Right ventricle myocardium inferior (tissue), 1 donor: Measurements from ENCODE around the gene NQO2. TPM values are rescaled to one million over a fixed set of nuclear protein-coding genes. Genes with fewer than 3 reads are reported as not detected.
"Not testable (repeated sequence)": the region's sequence is repeated elsewhere in the genome, so short reads cannot be mapped to it uniquely, and the experiment has no call there.

Experiments
- ATAC-seq: fragments of 200-7000 bp; cut with Tn5 transposase; one replicate; pipeline ENCODE4 v1.9.1; 2020; ENCODE audit warnings: mild to moderate bottlenecking, moderate library complexity
- DNase-seq: peaks from one replicate; pipeline ENCODE4 v3.0.0; 2021; ENCODE audit errors: missing footprints
- intact Hi-C: fragments of 100-400 bp; cut with DNase I; formaldehyde crosslinking; loops from one replicate; pipeline ENCODE4 v1.11.0; 2022
- total RNA-seq: library from RNA; stranded (reverse); fragmentation: NEBNext Ultra II Directional; extraction: Animal tissue kit (Norgen Biotek cat#: 25700); gene quantifications from one replicate; pipeline ENCODE4 v1.2.1, GENCODE V29; 2021
- donor health status: DM: no; HTN: yes; CAD: no; lungs with severe emphysema.

The NQO2 gene
- total RNA-seq, 1 donor from 2014 or later: 57.5 TPM

DNA sequence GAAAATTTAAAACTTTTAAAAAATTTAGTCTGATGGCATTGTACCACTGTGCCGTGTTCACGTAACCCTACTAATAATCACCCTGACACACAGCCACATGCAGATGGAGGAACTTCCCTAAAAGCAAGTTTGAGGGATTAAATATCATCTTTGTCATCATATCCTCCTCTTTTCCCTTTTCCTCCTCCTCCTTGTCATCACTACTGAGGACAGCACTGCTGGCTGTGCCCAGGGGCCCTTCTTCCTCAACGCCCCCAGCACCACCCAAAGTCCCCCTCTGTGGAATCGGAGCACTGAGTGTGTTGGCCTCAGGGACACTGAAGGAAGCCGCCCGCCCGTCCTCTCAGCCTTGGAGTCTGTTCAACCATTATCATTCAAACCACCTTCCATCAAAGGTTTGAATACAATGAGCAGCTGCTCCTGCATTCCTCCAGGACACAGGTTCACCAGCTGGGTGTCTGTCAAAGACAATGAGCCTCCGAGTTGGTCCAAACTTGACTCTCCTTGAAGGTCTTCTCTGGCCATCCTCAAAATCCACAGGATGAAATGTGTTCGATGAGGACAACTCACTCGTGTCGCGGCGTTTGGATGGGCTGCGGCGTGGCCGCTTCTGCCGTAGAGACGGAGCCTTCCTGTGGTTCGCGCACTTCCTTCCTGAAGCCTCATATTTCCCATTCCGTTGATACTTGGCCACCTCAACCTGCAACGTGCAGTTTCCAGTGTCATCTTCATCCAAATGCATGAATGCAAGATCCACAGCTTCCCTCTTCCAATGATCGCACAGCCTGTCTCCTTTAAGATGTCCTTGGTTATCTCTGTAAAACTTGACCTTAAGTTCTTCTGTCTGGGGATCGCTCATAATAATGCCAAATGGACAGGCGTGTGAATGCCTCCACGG, 23.3 kb downstream of the NQO2 start:
- ATAC-seq: no peak
- intact Hi-C loops: no loop called here
- DNase-seq: no peak

DNA sequence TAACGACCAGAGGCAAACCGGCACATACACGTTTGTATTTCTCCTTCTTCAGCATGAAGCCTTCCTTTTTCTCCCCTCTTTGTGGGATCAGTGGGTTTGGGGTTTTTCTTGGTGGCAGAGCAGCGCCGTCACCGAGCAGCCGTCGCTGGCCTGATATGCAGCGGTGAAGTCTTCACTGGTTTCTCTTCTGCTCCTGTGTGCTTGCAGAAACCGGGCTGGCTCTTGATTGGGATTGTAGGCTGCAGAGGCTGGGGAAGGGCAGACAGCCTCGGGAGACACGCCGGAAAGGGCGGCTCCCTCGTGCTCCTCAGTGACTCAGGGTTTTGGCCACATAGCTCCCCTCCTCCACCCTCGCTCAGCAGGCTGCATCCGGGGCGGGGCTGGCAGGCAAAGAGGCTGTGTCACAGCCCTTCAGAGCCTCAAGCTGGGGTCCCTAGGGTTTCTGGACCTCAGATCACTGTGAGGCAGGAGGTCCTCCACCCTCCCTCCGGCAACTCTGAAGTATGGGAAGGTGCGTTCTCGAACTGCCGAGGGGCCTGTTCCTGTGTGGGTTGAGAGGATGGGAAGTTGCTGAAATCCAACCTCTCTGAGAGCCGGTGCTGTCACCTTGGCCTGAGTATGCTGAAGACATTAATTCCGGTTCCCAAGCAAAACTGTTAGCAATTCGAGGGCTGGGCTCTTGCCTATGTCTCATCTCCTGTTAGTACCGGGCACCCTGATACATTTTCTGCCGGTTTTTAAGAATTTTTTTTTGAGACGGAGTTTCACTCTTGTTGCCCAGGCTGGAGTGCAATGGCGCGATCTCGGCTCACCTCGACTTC, 24.2 kb downstream of the NQO2 start:
- peak; percentile 97 for ATAC-seq
- DNase-seq: peak; percentile 98
- intact Hi-C loops: loop anchor here (1.0 kb wide), 1 partner anchor 25 kb away; the partner anchor contains the start of gene NQO2

DNA sequence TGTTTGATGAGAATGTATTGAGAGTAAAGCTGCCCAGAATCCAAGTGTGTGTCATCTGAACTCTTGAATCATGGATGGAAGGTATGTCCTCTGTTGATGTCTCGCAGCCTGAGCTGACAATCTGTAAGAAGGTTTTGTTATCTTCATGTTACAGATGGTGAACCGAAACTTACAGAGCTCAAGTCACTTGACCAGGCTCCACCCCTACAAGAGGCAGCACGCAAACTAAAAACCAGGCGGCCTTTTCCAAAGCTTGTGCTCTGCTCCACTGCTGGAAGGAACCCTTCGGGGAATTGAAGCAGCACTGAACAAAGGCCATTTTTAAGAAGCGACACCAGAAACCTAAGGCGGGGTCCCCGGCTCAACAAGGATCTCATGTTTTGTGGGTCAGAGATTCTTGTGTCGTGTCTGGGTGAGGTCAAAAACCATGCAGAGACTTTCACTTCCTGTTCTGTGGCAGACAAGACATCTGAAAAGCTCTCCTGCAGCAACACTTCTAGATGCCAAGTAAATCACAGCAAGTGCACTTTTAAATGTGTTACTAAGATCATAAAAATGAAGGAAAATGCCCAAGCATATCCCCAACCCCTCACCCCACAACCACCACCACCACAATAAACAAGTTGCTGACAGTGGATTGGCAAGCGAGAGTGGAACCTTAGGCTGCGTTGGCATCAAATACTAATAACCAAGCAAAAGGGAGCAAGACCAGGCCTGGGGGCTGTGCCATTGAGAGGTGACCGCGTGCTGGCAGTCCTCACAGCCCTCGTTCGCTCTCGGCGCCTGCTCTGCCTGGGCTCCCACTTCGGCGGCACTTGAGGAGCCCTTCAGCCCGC, 27.3 kb downstream of the NQO2 start:
- intact Hi-C loops: no loop called here

DNA sequence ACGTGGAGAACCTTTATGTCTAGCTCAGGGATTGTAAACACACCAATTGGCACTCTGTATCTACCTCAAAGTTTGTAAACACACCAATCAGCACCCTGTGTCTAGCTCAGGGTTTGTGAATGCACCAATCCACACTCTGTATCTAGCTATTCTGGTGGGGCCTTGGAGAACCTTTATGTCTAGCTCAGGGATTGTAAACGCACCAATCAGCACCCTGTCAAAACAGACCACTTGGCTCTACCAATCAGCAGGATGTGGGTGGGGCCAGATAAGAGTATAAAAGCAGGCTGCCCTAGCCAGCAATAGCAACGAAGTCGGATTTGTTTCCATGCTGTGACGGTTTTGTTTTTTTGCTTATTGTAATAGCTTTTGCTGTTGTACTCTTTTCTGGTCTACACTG, 28.5 kb downstream of the NQO2 start:
- intact Hi-C loops, ATAC-seq, DNase-seq: not testable (repeated sequence)

More for the DNA sequence above, 27.3 kb downstream of the NQO2 start:
- ATAC-seq (no peak), DNase-seq (no peak)

DNA sequence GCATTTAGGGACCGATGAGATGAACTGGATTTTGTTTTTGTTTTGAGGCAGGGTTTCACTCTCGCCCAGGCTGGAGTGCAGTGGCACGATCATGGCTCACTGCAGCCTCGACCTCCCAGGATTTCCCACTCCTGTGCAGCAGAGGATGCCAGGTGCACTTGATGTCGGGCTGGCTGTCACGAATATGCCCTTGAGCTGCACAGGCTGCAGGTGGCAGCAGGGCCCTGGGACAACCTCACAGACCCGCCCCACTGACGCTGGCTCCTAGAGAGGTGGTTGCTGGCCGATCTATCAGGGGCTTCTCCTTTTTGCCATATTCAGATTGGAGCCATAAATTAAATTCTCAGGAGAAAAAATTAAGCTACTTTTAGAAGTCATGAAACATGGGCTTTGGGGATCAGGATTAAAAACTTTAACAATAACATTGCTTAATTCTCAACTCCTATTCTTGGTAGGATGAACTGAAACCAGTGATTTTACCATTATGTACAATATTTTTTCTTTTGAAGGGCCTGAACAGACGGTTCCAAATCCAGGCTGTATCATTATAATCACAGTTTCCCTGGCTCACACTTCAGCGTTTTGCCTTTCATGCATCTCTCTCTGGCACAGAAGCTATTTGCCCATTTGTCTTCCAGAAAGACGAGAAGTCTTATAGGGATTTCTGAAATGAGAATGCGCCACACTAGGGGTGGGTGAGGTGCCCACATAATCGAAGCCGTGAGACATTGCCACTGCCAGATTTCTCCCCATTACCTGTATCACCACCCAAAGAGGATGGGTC, 32.4 kb downstream of the NQO2 start:
- ATAC-seq: no peak
- no peak for DNase-seq
- intact Hi-C loops: no loop called here

DNA sequence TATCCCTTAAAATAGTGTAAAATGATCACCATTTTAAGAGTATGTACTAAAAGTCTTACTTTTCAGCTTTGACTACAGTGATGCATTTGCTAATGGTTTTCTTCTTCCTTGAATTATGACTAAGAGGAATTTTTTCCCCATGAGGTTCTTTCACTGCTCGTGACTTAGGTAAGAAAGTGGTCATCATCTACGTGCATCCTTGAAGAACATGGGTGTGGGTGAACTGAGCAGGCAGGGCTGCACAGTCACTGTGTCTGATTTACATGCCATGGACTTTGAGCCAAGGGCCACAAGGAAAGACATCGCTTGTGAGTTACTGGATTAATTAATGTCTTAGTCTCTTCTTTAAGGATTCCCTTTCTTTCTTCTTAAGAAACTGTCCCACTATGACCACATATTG, 33.3 kb downstream of the NQO2 start:
- no peak for ATAC-seq
- no peak for DNase-seq
- intact Hi-C loops: no loop called here

DNA sequence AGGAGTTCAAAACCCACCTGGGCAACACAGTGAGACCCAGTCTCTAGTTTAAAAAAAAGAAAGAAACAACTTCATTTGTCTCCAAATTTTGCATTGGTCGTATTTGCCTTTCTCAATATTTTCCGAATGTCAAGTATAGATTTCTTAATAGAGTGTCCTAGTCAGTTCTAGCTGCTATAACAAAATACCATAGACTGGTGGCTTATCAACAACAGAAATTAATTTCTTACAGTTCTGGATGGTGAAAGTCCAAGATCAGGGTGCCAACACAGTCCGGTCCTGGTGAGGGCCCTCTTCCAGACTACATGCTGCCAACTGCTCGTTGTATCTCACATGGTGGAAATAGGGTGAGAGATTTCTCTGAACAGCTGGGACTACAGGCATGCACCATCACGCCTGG, 34.0 kb downstream of the NQO2 start:
- ATAC-seq (no peak), DNase-seq (no peak)
- intact Hi-C loops: no loop called here

DNA sequence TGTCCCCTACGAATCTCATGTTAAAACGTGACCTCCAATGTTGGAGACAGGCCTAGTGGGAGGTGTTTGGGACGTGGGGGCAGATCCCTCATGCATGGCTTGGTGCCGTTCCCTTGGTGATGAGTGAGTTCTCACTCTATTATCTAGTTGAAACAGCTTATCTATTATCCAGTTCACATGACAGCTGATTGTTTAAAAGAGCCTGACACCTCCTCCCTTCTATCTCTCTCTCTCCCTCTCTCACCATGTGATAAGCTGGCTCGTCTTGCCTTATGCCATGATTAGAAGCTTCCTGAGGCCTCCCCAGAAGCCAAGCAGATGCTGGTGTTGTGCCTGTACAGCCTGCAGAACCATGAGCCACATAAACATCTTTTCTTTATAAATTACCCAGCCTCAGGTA, 35.7 kb downstream of the NQO2 start:
- intact Hi-C loops: no loop called here
- ATAC-seq (peak; percentile 23), DNase-seq (no peak)

DNA sequence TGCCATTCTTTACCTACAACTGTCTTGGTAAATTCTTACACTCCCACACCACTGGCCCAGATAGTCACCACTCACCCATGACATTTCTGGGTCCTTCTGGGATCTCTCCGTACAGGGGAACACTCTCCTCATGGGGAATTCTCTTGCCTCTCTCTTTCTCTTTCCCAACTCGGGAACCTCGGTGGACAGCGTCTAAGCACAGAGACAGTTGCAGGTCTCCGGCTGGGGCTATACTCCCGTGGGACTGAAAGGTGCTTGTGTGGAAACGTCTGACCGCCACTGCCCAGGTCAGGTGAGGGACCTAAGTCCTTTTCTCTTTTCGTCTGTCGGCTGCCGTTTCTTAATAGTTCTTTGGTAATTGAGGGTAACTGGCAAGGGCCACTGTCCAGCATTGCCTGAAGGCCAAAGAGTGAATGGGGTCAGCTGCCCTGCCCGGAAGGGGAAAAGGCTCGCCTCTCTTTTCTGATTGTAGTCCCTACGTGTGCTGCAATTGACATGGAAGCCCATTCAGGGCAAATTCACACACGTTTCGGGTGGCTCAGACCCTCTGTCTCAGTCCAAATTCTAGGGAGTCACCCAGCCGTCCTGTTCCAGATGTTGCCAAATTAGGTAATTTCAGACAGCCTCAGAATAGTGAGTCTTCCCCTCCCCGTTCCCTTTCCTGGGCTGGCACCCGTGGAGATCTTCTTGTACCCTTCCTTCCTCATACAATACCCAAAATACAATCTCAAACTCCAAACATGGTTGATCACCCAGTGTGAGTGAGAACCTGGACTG, 37.4 kb downstream of the NQO2 start:
- no peak for DNase-seq
- intact Hi-C loops: no loop called here
- ATAC-seq: peak; percentile 10

DNA sequence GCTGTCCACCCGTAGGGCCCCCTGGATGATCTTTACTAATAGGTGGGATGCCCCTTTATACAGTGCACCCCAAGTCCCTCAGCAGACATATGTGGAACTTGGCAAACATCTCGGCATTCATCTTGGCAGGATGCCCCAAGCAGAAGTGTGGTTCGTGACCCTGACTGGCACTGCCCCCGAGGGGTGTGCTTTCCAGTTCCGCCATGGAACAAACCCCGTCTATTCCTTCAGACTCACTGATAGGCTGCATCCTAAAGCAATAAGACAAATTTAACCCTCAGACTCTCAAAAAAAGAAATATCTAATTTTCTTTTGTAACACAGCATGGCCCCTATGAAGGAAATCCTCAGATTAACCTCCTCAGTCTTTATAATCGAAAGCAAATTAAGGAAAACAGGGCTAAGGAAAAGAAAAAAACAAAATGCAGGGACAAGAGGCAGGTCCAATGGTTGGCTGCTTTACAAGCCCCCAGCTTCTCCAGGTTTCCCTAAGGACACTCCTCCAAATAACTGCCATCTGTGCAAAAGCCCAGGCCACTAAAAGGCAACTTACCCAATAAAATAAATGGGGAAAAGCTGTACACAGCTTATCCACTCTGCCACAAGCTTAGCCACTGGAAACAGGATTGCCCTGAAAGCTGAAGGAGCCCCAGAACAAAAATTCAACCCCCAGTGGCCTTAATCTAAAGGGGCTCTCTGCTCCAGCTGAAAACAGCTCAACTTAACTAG, 38.1 kb downstream of the NQO2 start:
- intact Hi-C loops: no loop called here
- DNase-seq: no peak

DNA sequence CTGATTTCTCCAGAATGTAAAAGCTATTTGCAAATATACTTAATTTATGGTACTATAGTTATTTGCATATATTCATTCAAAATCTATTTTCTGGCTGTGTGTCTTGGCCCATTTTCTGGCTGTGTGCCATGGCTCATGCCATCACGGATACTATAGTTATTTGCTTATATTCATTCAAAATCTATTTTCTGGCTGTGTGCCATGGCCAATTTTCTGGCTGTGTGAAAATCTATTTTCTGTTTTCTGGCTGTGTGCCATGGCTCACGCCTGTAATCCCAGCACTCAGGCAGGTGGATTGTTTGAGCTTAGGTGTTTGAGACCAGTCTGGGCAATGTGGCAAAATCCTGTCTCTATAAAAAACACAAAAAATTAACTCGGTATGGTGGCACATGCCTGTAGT, 39.7 kb downstream of the NQO2 start:
- no peak for DNase-seq
- ATAC-seq: no peak
- intact Hi-C loops: no loop called here

More for the DNA sequence above, 38.1 kb downstream of the NQO2 start:
- peak; percentile 52 for ATAC-seq

DNA sequence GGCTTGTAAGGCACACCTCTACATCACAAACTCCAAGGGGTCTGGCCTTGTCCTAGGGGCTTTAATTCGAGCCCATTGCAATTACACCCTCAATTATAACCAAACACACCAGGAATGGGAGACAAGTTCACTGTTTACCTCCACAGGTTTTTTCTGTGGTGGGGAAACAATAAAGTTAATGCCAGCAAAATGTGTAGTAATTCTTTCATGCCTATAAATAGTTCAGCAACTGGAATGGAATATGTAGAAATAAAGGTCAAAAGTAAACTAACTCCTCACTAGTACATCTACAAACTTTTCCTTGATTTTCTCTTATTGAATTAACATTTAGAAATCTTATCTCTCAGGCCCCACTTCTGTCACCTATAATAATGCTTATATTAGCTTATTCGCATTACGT, 41.5 kb downstream of the NQO2 start:
- no peak for DNase-seq
- intact Hi-C loops: no loop called here
- ATAC-seq: no peak

DNA sequence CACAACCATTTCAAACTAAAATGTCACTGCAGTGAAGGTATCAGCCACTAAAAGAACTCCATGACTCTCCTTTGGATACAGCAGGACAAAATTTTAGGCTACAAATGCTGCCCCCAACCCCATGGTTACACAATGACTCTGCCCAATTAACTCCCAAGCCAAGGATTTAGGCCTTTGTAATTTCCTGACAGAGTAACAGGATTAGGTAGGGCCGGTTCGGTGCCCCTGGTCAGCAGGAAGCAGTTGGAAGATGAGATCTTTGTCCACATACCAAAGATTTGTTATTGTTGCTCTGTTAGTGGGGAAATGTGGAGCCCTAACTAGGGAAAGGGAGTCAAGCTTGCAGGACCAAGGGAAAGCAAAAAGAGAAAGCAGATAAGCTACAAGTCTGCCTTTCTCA, 41.9 kb downstream of the NQO2 start:
- DNase-seq (no peak), ATAC-seq (no peak)
- intact Hi-C loops: no loop called here

DNA sequence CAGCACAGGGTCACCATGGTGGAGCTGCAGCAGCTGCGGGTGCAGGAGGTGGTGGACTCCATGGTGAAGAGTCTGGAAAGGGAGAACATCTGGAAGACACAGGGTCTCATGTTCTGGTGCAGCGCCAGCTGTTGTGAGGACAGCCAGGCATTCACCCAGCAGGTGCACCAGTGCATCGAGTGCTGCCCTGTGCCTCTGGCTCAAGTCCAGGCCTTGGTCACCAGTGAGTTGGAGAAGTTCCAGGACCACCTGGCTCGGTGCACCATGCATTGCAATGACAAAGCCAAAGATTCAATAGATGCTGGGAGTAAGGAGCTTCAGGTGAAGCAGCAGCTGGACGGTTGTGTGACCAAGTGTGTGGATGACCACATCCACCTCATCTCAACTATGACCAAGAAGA, 45.7 kb downstream of the NQO2 start:
- intact Hi-C loops: no loop called here
- ATAC-seq: no peak
- no peak for DNase-seq

DNA sequence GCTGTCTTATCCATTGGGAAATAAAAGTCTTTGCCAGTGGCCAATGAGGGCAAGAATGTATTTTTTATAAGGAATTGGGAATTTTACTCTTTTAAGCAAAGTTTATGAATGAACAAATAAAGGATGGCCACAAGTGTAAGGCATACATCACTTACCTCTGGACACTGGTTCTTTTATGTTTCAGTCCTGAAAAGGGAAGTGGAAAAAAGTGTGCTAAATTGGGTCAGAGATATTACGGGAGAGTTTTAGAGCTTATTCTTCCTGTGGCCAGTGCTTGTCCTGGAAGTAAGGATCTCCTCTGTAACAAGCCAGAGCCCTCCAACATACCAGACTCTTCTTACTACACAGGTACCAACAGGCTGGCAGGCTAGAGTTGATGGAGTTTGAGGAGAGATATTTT, 46.1 kb downstream of the NQO2 start:
- no peak for DNase-seq
- no peak for ATAC-seq
- intact Hi-C loops: no loop called here

DNA sequence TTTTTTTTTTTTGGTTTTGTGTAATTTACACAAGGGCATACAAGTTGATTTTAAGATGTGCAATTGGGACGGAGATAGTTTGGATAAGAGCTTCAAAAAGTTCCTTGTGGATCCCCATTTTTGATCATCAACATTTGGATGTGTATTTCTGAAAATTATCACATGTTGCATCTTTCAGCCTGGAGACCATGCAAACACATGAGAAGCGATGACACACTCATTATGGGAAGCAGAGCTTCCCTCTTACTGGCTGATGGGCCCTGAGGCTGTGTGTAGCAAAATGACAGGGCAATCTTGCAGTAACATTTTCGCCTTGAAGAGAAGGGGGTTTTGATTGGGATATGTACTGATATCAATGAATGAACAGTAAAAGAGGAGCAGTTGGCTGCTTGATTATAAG, 46.6 kb downstream of the NQO2 start:
- no peak for ATAC-seq
- intact Hi-C loops: no loop called here

DNA sequence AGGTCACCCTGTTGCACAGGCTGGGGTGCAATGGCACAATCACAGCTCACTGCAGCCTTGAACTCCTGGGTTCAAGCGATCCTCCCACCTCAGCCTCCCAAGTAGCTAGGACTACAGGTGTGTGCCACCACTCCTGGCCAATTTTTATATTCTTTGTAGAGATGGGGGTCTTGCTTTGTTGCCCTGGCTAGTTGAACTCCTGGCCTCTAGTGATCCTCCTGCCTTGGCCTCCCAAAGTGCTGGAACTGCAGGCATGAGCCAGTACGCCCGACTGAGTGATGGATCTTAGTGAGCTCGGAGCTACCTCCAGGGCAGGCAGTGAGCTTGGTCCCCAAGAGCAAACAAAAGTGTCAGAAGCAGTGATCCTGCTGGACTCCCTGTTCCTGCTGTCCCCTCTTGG, 48.3 kb downstream of the NQO2 start:
- ATAC-seq, intact Hi-C loops, DNase-seq: not testable (repeated sequence)

More for the DNA sequence above, 46.6 kb downstream of the NQO2 start:
- DNase-seq: no peak
